A549 (cell line): Measurements from ENCODE around the gene KDM5B. TPM values are rescaled to one million over a fixed set of nuclear protein-coding genes. Genes with fewer than 3 reads are reported as not detected.

ENCODE experiments used
- ATAC-seq, 2 experiments: fragments of 200-7000 bp in 1 of 2; fragments of >200 bp in 1 of 2; cut with Nextera tagmentation in 1 of 2; cut with Tn5 transposase in 1 of 2; 3 replicates each; pipeline versions ENCODE4 v1.8.0 to v1.9.1; 2018 to 2020; ENCODE audit warnings: mild to moderate bottlenecking in 1 of 2, moderate library complexity in 1 of 2
- CTCF ChIA-PET: fragments of 300-600 bp; sonication (Branson Sonifier 250); formaldehyde crosslinking; extraction: SDS; loops from one replicate; lab custom pipeline; 2021; ENCODE audit warnings: antibody characterized with exemption, inconsistent platforms; lab: Yijun Ruan, JAX
- POLR2A ChIA-PET: fragments of 350-600 bp; formaldehyde crosslinking; extraction: SDS; loops from one replicate; lab custom pipeline; 2021; ENCODE audit warnings: antibody characterized with exemption, inconsistent platforms; lab: Yijun Ruan, JAX
- DNase-seq, 2 experiments: peaks; one replicate each; pipeline versions ENCODE4 v3.0.0 to v3.0.0-alpha.2; 2011 to 2016; ENCODE audit warnings: low read depth in 1 of 2, low spot score in 1 of 2
- FAIRE-seq: peaks from 2 replicates; lab custom pipeline; 2011; peaks lifted over from hg19 to GRCh38; lab: Jason Lieb, UNC
- H3K27ac ChIP-seq, 2 experiments: fragments of >200 bp; sonication (Bioruptor Twin); formaldehyde crosslinking; 3 replicates each; pipeline ENCODE4 v1.5.1; 2016 to 2017
- H3K4me1 ChIP-seq: fragments of >200 bp; sonication (Bioruptor Twin); formaldehyde crosslinking; 3 replicates; pipeline ENCODE4 v1.6.1; 2016
- H3K4me2 ChIP-seq: fragments of >200 bp; sonication (Bioruptor Twin); formaldehyde crosslinking; 3 replicates; pipeline ENCODE4 v1.6.1; 2016
- H3K4me3 ChIP-seq: fragments of >200 bp; sonication (Bioruptor Twin); formaldehyde crosslinking; 3 replicates; pipeline ENCODE4 v1.5.1; 2016
- H3K9me3 ChIP-seq: fragments of >200 bp; sonication (Bioruptor Twin); formaldehyde crosslinking; 3 replicates; pipeline ENCODE4 v1.6.1; 2016
- ATOH8 ChIP-seq: fragments of 250-450 bp; sonication (Bioruptor Pico); IDR thresholded peaks from 2 replicates; pipeline ENCODE4 v1.5.0; 2020; ENCODE audit warnings: low read depth, mild to moderate bottlenecking, moderate library complexity
- CBX2 ChIP-seq: fragments of 200-600 bp; sonication (generic); IDR thresholded peaks from 2 replicates; pipeline ENCODE4 v1.6.1; 2016; ENCODE audit warnings: low read depth, mild to moderate bottlenecking, borderline replicate concordance
- E2F6 ChIP-seq: IDR thresholded peaks from 2 replicates; pipeline ENCODE4 v1.6.1; 2012; ENCODE audit warnings: low read depth, borderline replicate concordance
- EHMT2 ChIP-seq: fragments of 200-600 bp; sonication (generic); IDR thresholded peaks from 2 replicates; pipeline ENCODE4 v1.6.1; 2016; ENCODE audit warnings: antibody characterized with exemption, low read depth, mild to moderate bottlenecking, moderate library complexity
- HEYL ChIP-seq: fragments of 250-450 bp; sonication (Bioruptor Pico); IDR thresholded peaks from 2 replicates; pipeline ENCODE4 v1.8.0; 2021; ENCODE audit warnings: mild to moderate bottlenecking, moderate library complexity
- HOXA7 ChIP-seq: fragments of 250-450 bp; sonication (Bioruptor Pico); IDR thresholded peaks from 2 replicates; pipeline ENCODE4 v1.5.0; 2020; ENCODE audit warnings: mild to moderate bottlenecking, moderate library complexity
- JUN ChIP-seq, 2 experiments: fragments of >200 bp; sonication (Bioruptor Twin); formaldehyde crosslinking; IDR thresholded peaks; 2 replicates in 1 of 2; 3 replicates in 1 of 2; pipeline ENCODE4 v1.6.1; 2016 to 2017
- MAFK ChIP-seq: fragments of 450-650 bp; IDR thresholded peaks from 2 replicates; pipeline ENCODE4 v1.6.1; 2014; ENCODE audit not compliant: partially characterized antibody
- POLR2AphosphoS2 ChIP-seq: conservative IDR thresholded peaks from 2 replicates; pipeline ENCODE4 v1.6.1; 2012; ENCODE audit warnings: low read length, improper control_type of control experiment, inconsistent platforms
- RNF2 ChIP-seq: fragments of 200-600 bp; sonication (generic); IDR thresholded peaks from 2 replicates; pipeline ENCODE4 v1.6.1; 2016; ENCODE audit warnings: low read depth, mild to moderate bottlenecking, antibody characterized with exemption, moderate library complexity, borderline replicate concordance
- TP53 ChIP-seq: fragments of 250-450 bp; sonication (Bioruptor Pico); IDR thresholded peaks from 2 replicates; pipeline ENCODE4 v1.5.0; 2021; ENCODE audit warnings: mild to moderate bottlenecking, moderate library complexity
- WGBS: methylation state at CpG from one replicate; pipeline ENCODE4 v1.1.6; 2017; ENCODE audit errors: missing lambda C conversion rate; 5-methylcytosine and 5-hydroxymethylcytosine counted together
- polyA plus RNA-seq, 4 experiments: library from polyadenylated mRNA; depleted of rRNA in 3 of 4; stranded (reverse); fragments of >200 nt; fragmentation: RNase III in 1 of 4; extraction: RNeasy Plus Mini Kit Qiagen cat#74134 plus additional on column Dnase treatment in 1 of 4; gene quantifications; 2 replicates in 3 of 4; 3 replicates in 1 of 4; pipeline ENCODE4 v1.2.3, GENCODE V29; 2011 to 2017

Gene KDM5B
- polyA plus RNA-seq, 2 of the 4 experiments (the other 2 are of a cell fraction): 15.8 to 44.3 TPM

- ChIA-PET CTCF (interaction anchor here (0.6 to 4.5 kb wide), 4 partner anchors 9 to 366 kb away, joined by 3 to 37 read pairs (median 3); no protein-coding TSS in a partner anchor), POLR2A (interaction anchor here (0.6 kb wide), 1 partner anchor 10 kb away, joined by 3 read pairs; no protein-coding TSS in a partner anchor)
- H3K4me2 ChIP-seq: peak within 1 kb of the TSS; percentile 99
- peaks cover 30% of the 10 kb centered on the region for H3K4me1 ChIP-seq
- 27% methylated on average over 31 of the region's 64 CpGs for WGBS
- no peak for TF ChIP-seq HEYL
- TF ChIP-seq MAFK: peak; percentile 78
- H3K4me3 ChIP-seq: peak within 1 kb of the TSS; percentile 52
- DNase-seq (peak in 1 of 2 experiments; percentile 34), FAIRE-seq (no peak), ATAC-seq (peak; percentile 32 to 63; a peak in 4 of 6 replicates)
- no peaks in the 10 kb centered on the region for H3K9me3 ChIP-seq
- peak within 1 kb of the TSS; percentile 49 to 62; a peak in 5 of 6 replicates for H3K27ac ChIP-seq
Observed at GRCh38 chr1:202710070-202711045, 97.9 kb downstream of the KDM5B start, which contains the start of gene SYT2. Gene SYT2 (minus strand): TSS chr1:202710454. CDS start chr1:202605772, 104,682 bp downstream.

- Histone ChIP-seq H3K4me2 (peak overlapping the region; percentile 99), H3K27ac (peak overlapping the region; percentile 49 to 62; a peak in 4 of 6 replicates), H3K9me3 (no peaks in the 10 kb centered on the region), H3K4me1 (peaks cover 30% of the 10 kb centered on the region), H3K4me3 (peak overlapping the region; percentile 52)
- ATAC-seq (peak in 1 of 2 experiments; percentile 4; a peak in 1 of 6 replicates), FAIRE-seq (no peak), DNase-seq (no peak)
- 17% methylated on average over 22 of the region's 34 CpGs for WGBS
- ChIA-PET POLR2A (interaction anchor here (0.6 to 0.7 kb wide), 2 partner anchors 11 to 23 kb away, joined by 3 read pairs; no protein-coding TSS in a partner anchor), CTCF (interaction anchor here (1.2 to 4.5 kb wide), 2 partner anchors 9 to 365 kb away, joined by 3 to 37 read pairs; no protein-coding TSS in a partner anchor)
- peak; percentile 82 for TF ChIP-seq MAFK
- no peak for TF ChIP-seq ATOH8 (CRISPR knock-in tag)
Observed at GRCh38 chr1:202709276-202710041, 98.8 kb downstream of the KDM5B start.

GRCh38 chr1:202708456-202709275 lies 99.6 kb downstream of the KDM5B start:
- Histone ChIP-seq H3K9me3 (no peaks in the 10 kb centered on the region), H3K4me3 (peak overlapping the region; percentile 52; the same call in 1 of the 3 replicates), H3K27ac (no peak overlapping the region), H3K4me2 (peak overlapping the region; percentile 99; the same call in 1 of the 3 replicates), H3K4me1 (peaks cover 27% of the 10 kb centered on the region)
- no peak for FAIRE-seq
- ATAC-seq: no peak
- DNase-seq: no peak
- 48% methylated on average over 9 of the region's 12 CpGs for WGBS
- POLR2A ChIA-PET: interaction anchor here (0.7 kb wide), 1 partner anchor 23 kb away, joined by 3 read pairs; no protein-coding TSS in a partner anchor
- CTCF ChIA-PET: interaction anchor here (4.5 kb wide), 1 partner anchor 10 kb away, joined by 37 read pairs; no protein-coding TSS in a partner anchor
- no peak for TF ChIP-seq EHMT2
- no peak for TF ChIP-seq E2F6
- no peak for TF ChIP-seq TP53
- no peak for TF ChIP-seq CBX2
- TF ChIP-seq POLR2AphosphoS2: no peak
- TF ChIP-seq RNF2: no peak
- TF ChIP-seq HOXA7 (CRISPR knock-in tag): no peak
- TF ChIP-seq JUN (IDR thresholded peaks at IDR 0.05): no peak
